Nephron (organoid): Measurements from ENCODE around the gene PRRC2A.

Experiments
- H3K27ac Mint-ChIP-seq, 3 experiments: 2 replicates each; pipeline ENCODE4 v1.8.0; 2020; ENCODE audit warnings: mixed read lengths in 3 of 3, mild to moderate bottlenecking in 2 of 3, moderate library complexity in 1 of 3
- H3K27me3 Mint-ChIP-seq: 2 replicates; pipeline ENCODE4 v1.8.0; 2021; ENCODE audit warnings: low read depth, mild to moderate bottlenecking, moderate library complexity, mixed read lengths
- H3K36me3 Mint-ChIP-seq: 2 replicates; pipeline ENCODE4 v1.8.0; 2020; ENCODE audit warnings: low read depth, mixed read lengths
- H3K4me1 Mint-ChIP-seq: 2 replicates; pipeline ENCODE4 v1.8.0; 2020; ENCODE audit warnings: mixed read lengths
- H3K4me3 Mint-ChIP-seq, 3 experiments: 2 replicates each; pipeline ENCODE4 v1.8.0; 2020; ENCODE audit warnings: mild to moderate bottlenecking in 3 of 3, mixed read lengths in 3 of 3, moderate library complexity in 2 of 3
- H3K9me3 Mint-ChIP-seq: 2 replicates; pipeline ENCODE4 v1.8.0; 2020; ENCODE audit warnings: mixed read lengths
- TF ChIP-seq, protein P1 (sequence below), 3 experiments: fragments of 200-600 bp; sonication (generic); IDR thresholded peaks; one replicate each; pipeline ENCODE4 v1.5.0; 2021; ENCODE audit warnings: antibody characterized with exemption in 3 of 3; ENCODE audit not compliant: unreplicated experiment in 3 of 3

PRRC2A gene

DNA sequence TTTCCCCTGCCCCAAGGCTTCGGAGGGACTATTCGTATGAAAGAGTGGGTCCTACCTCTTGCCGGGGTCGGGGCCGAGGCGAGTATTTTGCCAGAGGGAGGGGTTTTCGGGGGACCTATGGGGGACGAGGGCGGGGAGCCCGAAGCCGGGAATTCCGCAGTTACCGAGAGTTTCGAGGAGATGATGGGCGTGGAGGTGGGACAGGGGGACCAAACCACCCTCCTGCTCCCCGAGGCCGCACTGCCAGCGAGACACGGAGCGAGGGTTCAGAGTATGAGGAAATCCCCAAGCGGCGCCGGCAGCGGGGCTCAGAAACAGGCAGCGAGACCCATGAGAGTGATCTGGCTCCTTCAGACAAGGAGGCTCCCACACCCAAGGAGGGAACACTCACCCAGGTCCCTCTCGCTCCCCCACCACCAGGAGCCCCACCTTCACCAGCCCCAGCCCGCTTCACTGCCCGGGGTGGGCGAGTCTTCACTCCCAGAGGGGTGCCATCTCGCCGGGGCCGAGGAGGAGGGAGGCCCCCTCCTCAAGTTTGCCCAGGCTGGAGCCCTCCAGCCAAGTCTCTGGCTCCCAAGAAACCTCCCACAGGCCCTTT is 11.3 kb downstream of the PRRC2A start:
- no peak overlapping the region for H3K4me3 Mint-ChIP-seq
- peaks cover 83% of the 10 kb centered on the region for H3K36me3 Mint-ChIP-seq
- H3K27me3 Mint-ChIP-seq = no peaks in the 10 kb centered on the region
- no peak overlapping the region for H3K27ac Mint-ChIP-seq
- H3K4me1 Mint-ChIP-seq = no peaks in the 10 kb centered on the region
- TF ChIP-seq, protein P1, sequence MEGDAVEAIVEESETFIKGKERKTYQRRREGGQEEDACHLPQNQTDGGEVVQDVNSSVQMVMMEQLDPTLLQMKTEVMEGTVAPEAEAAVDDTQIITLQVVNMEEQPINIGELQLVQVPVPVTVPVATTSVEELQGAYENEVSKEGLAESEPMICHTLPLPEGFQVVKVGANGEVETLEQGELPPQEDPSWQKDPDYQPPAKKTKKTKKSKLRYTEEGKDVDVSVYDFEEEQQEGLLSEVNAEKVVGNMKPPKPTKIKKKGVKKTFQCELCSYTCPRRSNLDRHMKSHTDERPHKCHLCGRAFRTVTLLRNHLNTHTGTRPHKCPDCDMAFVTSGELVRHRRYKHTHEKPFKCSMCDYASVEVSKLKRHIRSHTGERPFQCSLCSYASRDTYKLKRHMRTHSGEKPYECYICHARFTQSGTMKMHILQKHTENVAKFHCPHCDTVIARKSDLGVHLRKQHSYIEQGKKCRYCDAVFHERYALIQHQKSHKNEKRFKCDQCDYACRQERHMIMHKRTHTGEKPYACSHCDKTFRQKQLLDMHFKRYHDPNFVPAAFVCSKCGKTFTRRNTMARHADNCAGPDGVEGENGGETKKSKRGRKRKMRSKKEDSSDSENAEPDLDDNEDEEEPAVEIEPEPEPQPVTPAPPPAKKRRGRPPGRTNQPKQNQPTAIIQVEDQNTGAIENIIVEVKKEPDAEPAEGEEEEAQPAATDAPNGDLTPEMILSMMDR (IDR thresholded peaks at IDR 0.05; ENCODE audit: unreplicated experiment in 3 of 3) = no peak
- H3K9me3 Mint-ChIP-seq = no peaks in the 10 kb centered on the region

DNA sequence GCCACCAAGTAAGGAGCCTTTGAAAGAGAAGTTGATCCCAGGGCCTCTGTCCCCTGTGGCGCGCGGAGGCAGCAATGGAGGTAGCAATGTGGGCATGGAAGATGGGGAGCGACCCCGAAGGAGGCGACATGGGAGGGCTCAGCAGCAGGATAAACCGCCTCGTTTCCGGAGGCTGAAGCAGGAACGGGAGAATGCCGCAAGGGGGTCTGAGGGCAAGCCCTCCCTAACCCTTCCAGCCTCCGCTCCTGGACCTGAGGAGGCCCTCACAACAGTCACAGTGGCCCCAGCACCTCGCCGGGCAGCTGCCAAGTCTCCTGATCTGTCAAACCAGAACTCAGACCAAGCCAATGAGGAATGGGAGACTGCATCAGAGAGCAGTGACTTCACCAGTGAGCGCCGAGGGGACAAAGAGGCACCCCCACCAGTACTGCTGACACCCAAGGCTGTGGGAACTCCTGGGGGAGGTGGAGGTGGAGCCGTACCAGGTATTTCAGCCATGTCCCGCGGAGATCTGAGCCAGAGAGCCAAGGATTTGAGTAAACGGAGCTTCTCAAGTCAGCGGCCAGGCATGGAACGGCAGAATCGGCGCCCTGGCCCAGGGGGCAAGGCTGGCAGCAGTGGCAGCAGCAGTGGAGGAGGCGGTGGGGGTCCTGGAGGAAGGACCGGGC is 11.9 kb downstream of the PRRC2A start:
- no peaks in the 10 kb centered on the region for H3K27me3 Mint-ChIP-seq
- H3K36me3 Mint-ChIP-seq = peaks cover 85% of the 10 kb centered on the region
- H3K4me1 Mint-ChIP-seq = no peaks in the 10 kb centered on the region
- H3K4me3 Mint-ChIP-seq = no peak overlapping the region
- H3K27ac Mint-ChIP-seq = no peak overlapping the region
- TF ChIP-seq, protein P1 (IDR thresholded peaks at IDR 0.05; ENCODE audit: unreplicated experiment in 3 of 3) = no peak
- H3K9me3 Mint-ChIP-seq = no peaks in the 10 kb centered on the region

DNA sequence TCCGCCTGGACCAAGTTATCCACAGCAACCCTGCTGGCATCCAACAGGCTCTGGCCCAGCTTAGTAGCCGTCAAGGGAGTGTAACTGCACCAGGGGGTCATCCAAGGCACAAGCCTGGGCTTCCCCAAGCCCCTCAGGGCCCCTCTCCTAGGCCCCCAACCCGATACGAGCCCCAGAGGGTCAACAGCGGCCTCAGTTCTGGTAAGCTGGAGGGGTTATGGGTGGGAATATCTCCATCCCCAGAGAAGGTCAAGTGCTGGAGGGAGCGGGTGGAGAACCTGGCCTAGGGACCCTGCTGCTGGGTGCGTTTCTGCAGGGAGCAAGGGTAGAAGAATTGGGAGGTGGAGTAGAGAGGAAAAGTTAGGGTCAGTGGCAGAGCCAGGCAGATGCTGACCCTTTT is 12.9 kb downstream of the PRRC2A start:
- no peaks in the 10 kb centered on the region for H3K27me3 Mint-ChIP-seq
- H3K4me3 Mint-ChIP-seq = no peak overlapping the region
- H3K9me3 Mint-ChIP-seq = no peaks in the 10 kb centered on the region
- no peaks in the 10 kb centered on the region for H3K4me1 Mint-ChIP-seq
- H3K36me3 Mint-ChIP-seq = peaks cover 79% of the 10 kb centered on the region
- H3K27ac Mint-ChIP-seq = no peak overlapping the region
- TF ChIP-seq, protein P1 (IDR thresholded peaks at IDR 0.05; ENCODE audit: unreplicated experiment in 3 of 3) = no peak

DNA sequence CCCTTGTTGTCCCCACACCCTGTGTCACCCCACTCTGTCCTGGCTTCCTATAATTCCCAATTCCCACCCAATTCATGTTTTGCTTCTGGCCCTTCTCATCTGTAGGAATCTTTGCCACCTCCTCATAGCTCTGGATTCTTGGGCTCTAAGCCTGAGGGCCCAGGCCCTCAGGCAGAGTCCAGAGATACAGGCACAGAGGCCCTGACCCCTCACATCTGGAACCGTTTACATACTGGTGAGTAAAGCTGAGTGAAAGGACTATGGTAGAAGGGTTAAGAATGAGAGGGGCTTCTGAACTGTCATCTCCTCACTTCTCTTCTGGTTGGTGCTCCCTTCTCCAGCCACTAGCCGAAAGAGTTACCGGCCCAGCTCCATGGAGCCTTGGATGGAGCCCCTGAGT is 13.6 kb downstream of the PRRC2A start:
- no peak overlapping the region for H3K4me3 Mint-ChIP-seq
- H3K4me1 Mint-ChIP-seq = no peaks in the 10 kb centered on the region
- TF ChIP-seq, protein P1 (IDR thresholded peaks at IDR 0.05; ENCODE audit: unreplicated experiment in 3 of 3) = no peak
- no peaks in the 10 kb centered on the region for H3K27me3 Mint-ChIP-seq
- H3K9me3 Mint-ChIP-seq = no peaks in the 10 kb centered on the region
- peaks cover 77% of the 10 kb centered on the region for H3K36me3 Mint-ChIP-seq
- peak overlapping the region in 2 of 3 experiments; percentile 23 to 63 for H3K27ac Mint-ChIP-seq

DNA sequence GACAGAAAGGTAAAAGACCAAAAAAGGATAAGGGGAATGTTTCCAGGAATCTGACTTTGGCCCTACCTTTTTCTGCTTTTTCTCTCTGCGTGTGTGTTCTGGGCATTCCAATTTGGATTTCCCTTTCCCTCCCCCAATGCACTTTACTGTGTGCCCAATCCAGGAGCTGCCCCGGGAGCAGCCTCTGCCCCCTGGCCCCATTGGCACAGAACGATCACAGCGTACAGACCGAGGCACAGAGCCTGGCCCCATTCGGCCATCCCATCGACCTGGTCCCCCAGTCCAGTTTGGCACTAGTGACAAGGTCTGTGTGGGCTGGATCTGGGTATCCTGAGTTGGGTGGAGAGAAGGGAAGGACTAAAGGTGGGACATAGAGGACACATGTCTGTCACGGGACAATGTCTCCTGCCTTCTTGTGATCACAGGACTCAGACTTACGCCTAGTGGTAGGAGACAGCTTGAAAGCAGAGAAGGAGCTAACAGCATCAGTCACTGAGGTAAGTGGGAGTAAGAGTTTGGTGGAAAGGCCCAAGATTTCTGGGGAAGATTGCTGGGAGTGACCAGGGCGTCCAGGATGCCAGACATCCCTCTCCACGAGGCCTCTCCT is 14.6 kb downstream of the PRRC2A start:
- Mint-ChIP-seq H3K4me1 (no peaks in the 10 kb centered on the region), H3K27ac (peak overlapping the region in 2 of 3 experiments; percentile 10 to 23), H3K4me3 (no peak overlapping the region), H3K27me3 (no peaks in the 10 kb centered on the region), H3K36me3 (peaks cover 75% of the 10 kb centered on the region), H3K9me3 (no peaks in the 10 kb centered on the region)
- TF ChIP-seq, protein P1 (IDR thresholded peaks at IDR 0.05; ENCODE audit: unreplicated experiment in 3 of 3) = no peak
